ENCODE data around the gene VAMP5. TPM values are rescaled to one million over a fixed set of nuclear protein-coding genes. Genes with fewer than 3 reads are reported as not detected.

Gene VAMP5
- total and polyA plus RNA-seq, 4 donors: 9.7 to 74.6 (median 40.2) TPM

DNA sequence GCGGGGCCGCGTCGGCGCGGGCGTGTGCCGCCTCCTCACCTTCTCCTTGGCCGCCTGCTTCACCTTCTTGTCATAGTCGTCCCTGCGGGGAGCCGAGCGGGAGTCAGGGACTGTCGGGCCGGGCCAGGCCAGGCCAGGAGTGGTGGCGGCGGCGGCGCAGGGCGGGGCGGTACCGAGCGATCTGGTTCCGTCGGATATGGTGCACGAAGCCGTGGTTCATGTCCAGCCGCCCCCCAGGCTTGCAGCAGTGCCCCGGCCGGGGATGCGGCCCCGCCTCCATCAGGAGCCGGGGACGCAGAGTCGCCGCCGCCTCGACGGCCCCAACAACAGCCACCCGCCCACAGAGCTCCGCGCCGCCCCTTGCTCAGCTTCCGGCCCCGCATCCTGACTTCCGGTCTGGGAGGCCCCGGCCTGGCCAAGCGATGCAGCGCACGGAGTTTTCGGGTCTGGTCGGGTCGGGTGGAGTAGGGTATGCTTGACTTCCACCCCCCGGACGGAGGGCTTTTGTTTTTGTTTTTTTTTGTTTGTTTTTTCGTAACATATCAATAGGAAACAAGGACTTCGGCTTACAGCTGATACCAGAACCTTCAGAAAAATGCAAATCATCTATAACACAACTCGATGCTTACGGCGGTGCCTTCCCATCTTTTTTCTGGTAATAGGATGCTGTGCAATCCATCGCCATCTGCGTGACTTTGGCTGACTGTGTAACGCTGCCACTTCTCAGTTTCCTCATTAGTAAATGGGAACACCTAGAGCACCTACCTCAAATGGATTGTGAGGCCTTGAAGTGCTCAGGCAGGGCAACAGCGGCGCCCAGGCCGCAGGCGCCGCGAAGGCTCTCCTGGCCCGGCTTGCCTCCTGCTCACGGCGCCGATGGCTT, 27.7 kb downstream of the VAMP5 start, which contains the start of gene C2orf68:
Gene C2orf68, minus strand, starts transcription at position 362 of the 883 bp plus-strand sequence. Its CDS starts 82 bp downstream, at position 280.
- H3K4me1 ChIP-seq (ENCODE audit: control insufficient read depth in 4 of 4, insufficient read depth in 4 of 4, low read length in 3 of 4): peaks cover 0 to 35% (median 32%) of the 10 kb centered on the region in 4 donors
- H3K36me3 ChIP-seq (ENCODE audit: control insufficient read depth in 4 of 4, insufficient read depth in 3 of 4, low read depth in 1 of 4, low read length in 3 of 4): peaks cover 0 to 10% (median 5%) of the 10 kb centered on the region in 4 donors
- TF ChIP-seq, protein P1, sequence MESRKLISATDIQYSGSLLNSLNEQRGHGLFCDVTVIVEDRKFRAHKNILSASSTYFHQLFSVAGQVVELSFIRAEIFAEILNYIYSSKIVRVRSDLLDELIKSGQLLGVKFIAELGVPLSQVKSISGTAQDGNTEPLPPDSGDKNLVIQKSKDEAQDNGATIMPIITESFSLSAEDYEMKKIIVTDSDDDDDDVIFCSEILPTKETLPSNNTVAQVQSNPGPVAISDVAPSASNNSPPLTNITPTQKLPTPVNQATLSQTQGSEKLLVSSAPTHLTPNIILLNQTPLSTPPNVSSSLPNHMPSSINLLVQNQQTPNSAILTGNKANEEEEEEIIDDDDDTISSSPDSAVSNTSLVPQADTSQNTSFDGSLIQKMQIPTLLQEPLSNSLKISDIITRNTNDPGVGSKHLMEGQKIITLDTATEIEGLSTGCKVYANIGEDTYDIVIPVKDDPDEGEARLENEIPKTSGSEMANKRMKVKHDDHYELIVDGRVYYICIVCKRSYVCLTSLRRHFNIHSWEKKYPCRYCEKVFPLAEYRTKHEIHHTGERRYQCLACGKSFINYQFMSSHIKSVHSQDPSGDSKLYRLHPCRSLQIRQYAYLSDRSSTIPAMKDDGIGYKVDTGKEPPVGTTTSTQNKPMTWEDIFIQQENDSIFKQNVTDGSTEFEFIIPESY (IDR thresholded peaks at IDR 0.05): no peak
- TF ChIP-seq TAF1 (conservative IDR thresholded peaks at IDR 0.05): no peak
- peak in 1 of 2 donors; percentile 8 for TF ChIP-seq RXRA (IDR thresholded peaks at IDR 0.05)
- peak; percentile 12 to 47 for TF ChIP-seq RAD21 (IDR thresholded peaks at IDR 0.05)
- TF ChIP-seq SP1 (IDR thresholded peaks at IDR 0.05): peak; percentile 23
- TF ChIP-seq JUND (IDR thresholded peaks at IDR 0.05): no peak
- TF ChIP-seq GABPA (IDR thresholded peaks at IDR 0.05 in 1 of 2, conservative IDR thresholded peaks at IDR 0.05 in 1 of 2): peak; percentile 90 to 97
- no peak for TF ChIP-seq HNF4A (conservative IDR thresholded peaks at IDR 0.05)
- peak; percentile 60 for TF ChIP-seq YY1 (IDR thresholded peaks at IDR 0.05)
- TF ChIP-seq EGR1 (IDR thresholded peaks at IDR 0.05; ENCODE audit: low read depth in 2 of 2): peak in 1 of 2 donors; percentile 24
- TF ChIP-seq, protein P2, sequence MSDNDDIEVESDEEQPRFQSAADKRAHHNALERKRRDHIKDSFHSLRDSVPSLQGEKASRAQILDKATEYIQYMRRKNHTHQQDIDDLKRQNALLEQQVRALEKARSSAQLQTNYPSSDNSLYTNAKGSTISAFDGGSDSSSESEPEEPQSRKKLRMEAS (IDR thresholded peaks at IDR 0.05): peak; percentile 10
- TF ChIP-seq, protein P3, sequence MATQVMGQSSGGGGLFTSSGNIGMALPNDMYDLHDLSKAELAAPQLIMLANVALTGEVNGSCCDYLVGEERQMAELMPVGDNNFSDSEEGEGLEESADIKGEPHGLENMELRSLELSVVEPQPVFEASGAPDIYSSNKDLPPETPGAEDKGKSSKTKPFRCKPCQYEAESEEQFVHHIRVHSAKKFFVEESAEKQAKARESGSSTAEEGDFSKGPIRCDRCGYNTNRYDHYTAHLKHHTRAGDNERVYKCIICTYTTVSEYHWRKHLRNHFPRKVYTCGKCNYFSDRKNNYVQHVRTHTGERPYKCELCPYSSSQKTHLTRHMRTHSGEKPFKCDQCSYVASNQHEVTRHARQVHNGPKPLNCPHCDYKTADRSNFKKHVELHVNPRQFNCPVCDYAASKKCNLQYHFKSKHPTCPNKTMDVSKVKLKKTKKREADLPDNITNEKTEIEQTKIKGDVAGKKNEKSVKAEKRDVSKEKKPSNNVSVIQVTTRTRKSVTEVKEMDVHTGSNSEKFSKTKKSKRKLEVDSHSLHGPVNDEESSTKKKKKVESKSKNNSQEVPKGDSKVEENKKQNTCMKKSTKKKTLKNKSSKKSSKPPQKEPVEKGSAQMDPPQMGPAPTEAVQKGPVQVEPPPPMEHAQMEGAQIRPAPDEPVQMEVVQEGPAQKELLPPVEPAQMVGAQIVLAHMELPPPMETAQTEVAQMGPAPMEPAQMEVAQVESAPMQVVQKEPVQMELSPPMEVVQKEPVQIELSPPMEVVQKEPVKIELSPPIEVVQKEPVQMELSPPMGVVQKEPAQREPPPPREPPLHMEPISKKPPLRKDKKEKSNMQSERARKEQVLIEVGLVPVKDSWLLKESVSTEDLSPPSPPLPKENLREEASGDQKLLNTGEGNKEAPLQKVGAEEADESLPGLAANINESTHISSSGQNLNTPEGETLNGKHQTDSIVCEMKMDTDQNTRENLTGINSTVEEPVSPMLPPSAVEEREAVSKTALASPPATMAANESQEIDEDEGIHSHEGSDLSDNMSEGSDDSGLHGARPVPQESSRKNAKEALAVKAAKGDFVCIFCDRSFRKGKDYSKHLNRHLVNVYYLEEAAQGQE (IDR thresholded peaks at IDR 0.05): no peak
- TF ChIP-seq, protein P4, sequence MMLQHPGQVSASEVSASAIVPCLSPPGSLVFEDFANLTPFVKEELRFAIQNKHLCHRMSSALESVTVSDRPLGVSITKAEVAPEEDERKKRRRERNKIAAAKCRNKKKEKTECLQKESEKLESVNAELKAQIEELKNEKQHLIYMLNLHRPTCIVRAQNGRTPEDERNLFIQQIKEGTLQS (IDR thresholded peaks at IDR 0.05): no peak
- TF ChIP-seq FOXA2 (IDR thresholded peaks at IDR 0.05): no peak
- no peak for TF ChIP-seq FOXA1 (IDR thresholded peaks at IDR 0.05)
- TF ChIP-seq HNF4G (IDR thresholded peaks at IDR 0.05): no peak
- TF ChIP-seq, protein P5, sequence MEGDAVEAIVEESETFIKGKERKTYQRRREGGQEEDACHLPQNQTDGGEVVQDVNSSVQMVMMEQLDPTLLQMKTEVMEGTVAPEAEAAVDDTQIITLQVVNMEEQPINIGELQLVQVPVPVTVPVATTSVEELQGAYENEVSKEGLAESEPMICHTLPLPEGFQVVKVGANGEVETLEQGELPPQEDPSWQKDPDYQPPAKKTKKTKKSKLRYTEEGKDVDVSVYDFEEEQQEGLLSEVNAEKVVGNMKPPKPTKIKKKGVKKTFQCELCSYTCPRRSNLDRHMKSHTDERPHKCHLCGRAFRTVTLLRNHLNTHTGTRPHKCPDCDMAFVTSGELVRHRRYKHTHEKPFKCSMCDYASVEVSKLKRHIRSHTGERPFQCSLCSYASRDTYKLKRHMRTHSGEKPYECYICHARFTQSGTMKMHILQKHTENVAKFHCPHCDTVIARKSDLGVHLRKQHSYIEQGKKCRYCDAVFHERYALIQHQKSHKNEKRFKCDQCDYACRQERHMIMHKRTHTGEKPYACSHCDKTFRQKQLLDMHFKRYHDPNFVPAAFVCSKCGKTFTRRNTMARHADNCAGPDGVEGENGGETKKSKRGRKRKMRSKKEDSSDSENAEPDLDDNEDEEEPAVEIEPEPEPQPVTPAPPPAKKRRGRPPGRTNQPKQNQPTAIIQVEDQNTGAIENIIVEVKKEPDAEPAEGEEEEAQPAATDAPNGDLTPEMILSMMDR (IDR thresholded peaks at IDR 0.05; ENCODE audit: low read depth, low read length, missing input control): no peak
- no peak for TF ChIP-seq NR2F2 (IDR thresholded peaks at IDR 0.05)
- H3K4me3 ChIP-seq (ENCODE audit: low read depth in 1 of 3, low read length in 3 of 3): peak within 1 kb of the TSS; percentile 60 to 90 (median 88)
- peak within 1 kb of the TSS; percentile 74 to 77 for H3K27ac ChIP-seq (ENCODE audit: low read depth in 1 of 2, low read length in 2 of 2)
- peak; percentile 92 for DNase-seq (ENCODE audit: low spot score)
- H3K9ac ChIP-seq (ENCODE audit: low read depth in 1 of 2, low read length in 2 of 2): peak within 1 kb of the TSS; percentile 31 to 85
- 12% methylated on average over 73 of the region's 73 CpGs for WGBS
- H3K9me3 ChIP-seq (ENCODE audit: control insufficient read depth in 4 of 4, low read length in 3 of 4): no peaks in the 10 kb centered on the region
- no peaks in the 10 kb centered on the region for H3K27me3 ChIP-seq (ENCODE audit: control insufficient read depth in 4 of 4, insufficient read depth in 4 of 4, low read length in 3 of 4)
